Gastrocnemius medialis (tissue), 4 donors: ENCODE results near the gene FAM181A.

Experiments
- CTCF ChIP-seq, 5 experiments: fragments of 450-650 bp in 3 of 5; fragments of 200-600 bp in 2 of 5; sonication (generic) in 2 of 5; IDR thresholded peaks in 4 of 5; conservative IDR thresholded peaks in 1 of 5; 1 replicate in 4 of 5; 2 replicates in 1 of 5; pipeline ENCODE4 v1.5.1; 2016 to 2019; ENCODE audit warnings: antibody characterized with exemption in 5 of 5, mild to moderate bottlenecking in 3 of 5, moderate library complexity in 3 of 5
- POLR2A ChIP-seq, 2 donors: fragments of 450-650 bp; IDR thresholded peaks; one replicate each; pipeline ENCODE4 v1.6.1; 2017; ENCODE audit warnings: antibody characterized with exemption in 2 of 2, mild to moderate bottlenecking in 2 of 2, moderate library complexity in 2 of 2

DNA sequence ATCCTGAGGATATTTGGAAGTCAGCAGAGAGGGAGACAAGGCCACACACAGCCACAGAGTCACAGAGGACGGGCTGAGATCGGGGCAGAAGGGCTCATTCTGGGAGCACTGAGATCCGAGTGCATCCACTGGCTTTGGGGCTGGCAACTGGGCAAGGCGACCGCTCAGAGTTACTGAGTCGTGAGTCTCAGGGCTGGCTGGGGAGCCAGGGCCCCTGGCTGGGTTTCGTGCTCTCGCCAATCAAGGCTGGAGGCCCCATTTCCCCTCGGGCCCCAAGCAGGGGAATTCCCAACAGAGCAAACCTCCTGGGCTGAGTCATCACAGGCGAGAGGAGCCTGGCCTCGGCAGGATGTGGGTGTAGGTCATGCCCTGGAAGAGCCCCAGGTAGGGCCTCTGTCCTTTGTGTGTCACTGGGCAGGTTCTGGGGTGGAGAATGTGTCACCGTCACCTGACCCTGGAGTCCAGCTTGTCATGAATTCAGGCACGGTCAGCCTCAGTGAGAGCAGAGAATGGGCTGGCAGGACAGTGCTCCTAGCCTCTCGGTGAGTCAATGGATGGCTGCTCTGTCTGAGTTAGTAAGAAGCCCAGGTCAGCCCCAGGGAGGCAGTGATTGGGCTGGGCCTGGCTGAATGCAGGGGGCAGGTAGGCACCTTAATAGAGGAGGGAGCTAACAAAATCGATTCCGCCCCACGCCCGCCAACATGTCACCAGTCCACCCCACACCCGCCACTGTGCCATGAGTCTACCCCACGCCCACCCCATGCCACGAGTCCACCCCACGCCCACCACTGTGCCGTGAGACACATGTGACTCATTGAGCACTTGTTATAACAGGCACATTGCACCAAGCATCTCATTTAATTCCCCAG, 32.3 kb downstream of the FAM181A start:
- no peak for TF ChIP-seq CTCF (IDR thresholded peaks at IDR 0.05 in 4 of 5, conservative IDR thresholded peaks at IDR 0.05 in 1 of 5)
- TF ChIP-seq POLR2A (IDR thresholded peaks at IDR 0.05), result peak; percentile 50 to 82
